Fibroblast of lung (primary cell): ENCODE data around the gene CDC42EP1. TPM values are rescaled to one million over a fixed set of nuclear protein-coding genes. Genes with fewer than 3 reads are reported as not detected.
A peak's percentile ranks its signal among the peaks of the same experiment; 100 is the strongest.

ENCODE experiments used
- DNase-seq, 2 donors: peaks; one replicate each; pipeline versions ENCODE4 v3.0.0 to v3.0.0-alpha.2; 2010; ENCODE audit warnings: low read depth in 2 of 2
- H2AFZ ChIP-seq: 2 replicates; pipeline ENCODE4 v1.5.1; 2012; ENCODE audit warnings: low read length, control low read depth, inconsistent platforms
- H3K27ac ChIP-seq: 2 replicates; pipeline ENCODE4 v1.5.1; 2011; ENCODE audit warnings: low read length, control low read depth; ENCODE audit not compliant: insufficient read depth
- H3K27me3 ChIP-seq: 2 replicates; pipeline ENCODE4 v1.5.1; 2011; ENCODE audit warnings: mild to moderate bottlenecking, low read length; ENCODE audit not compliant: control insufficient read depth, insufficient read depth
- H3K36me3 ChIP-seq: 2 replicates; pipeline ENCODE4 v1.5.1; 2011; ENCODE audit warnings: low read length; ENCODE audit not compliant: control insufficient read depth, insufficient read depth
- H3K4me1 ChIP-seq: 2 replicates; pipeline ENCODE4 v1.5.1; 2011; ENCODE audit warnings: low read length; ENCODE audit not compliant: control insufficient read depth, insufficient read depth; ENCODE audit errors: extremely low read depth
- H3K4me2 ChIP-seq: 2 replicates; pipeline ENCODE4 v1.5.1; 2011; ENCODE audit warnings: low read length, control low read depth; ENCODE audit not compliant: insufficient read depth; ENCODE audit errors: extremely low read depth
- H3K4me3 ChIP-seq, 4 experiments: fragments of 200-600 bp in 1 of 4; sonication (generic) in 1 of 4; replicated peaks in 1 of 4; 2 replicates each; pipeline ENCODE4 v1.5.1; 2011 to 2016; ENCODE audit warnings: low read length in 4 of 4, low read depth in 3 of 4, mild to moderate bottlenecking in 3 of 4, control low read depth in 2 of 4, inconsistent platforms in 1 of 4, mixed read lengths in 1 of 4; ENCODE audit not compliant: insufficient read depth in 1 of 4; ENCODE audit errors: control extremely low read depth in 1 of 4
- H3K79me2 ChIP-seq: 2 replicates; pipeline ENCODE4 v1.5.1; 2012; ENCODE audit warnings: mild to moderate bottlenecking, low read length, inconsistent platforms; ENCODE audit not compliant: control insufficient read depth, insufficient read depth
- H3K9ac ChIP-seq: 2 replicates; pipeline ENCODE4 v1.5.1; 2011; ENCODE audit warnings: mild to moderate bottlenecking, low read length, control low read depth; ENCODE audit not compliant: insufficient read depth
- H3K9me3 ChIP-seq: 2 replicates; pipeline ENCODE4 v1.5.1; 2012; ENCODE audit warnings: low read depth, low read length; ENCODE audit not compliant: control insufficient read depth, insufficient read depth
- H4K20me1 ChIP-seq: 2 replicates; pipeline ENCODE4 v1.5.1; 2011; ENCODE audit warnings: low read length; ENCODE audit not compliant: control insufficient read depth, insufficient read depth; ENCODE audit errors: extremely low read depth
- CTCF ChIP-seq, 2 donors: IDR thresholded peaks in 1 of 2; conservative IDR thresholded peaks in 1 of 2; 1 replicate in 1 of 2; 2 replicates in 1 of 2; pipeline ENCODE4 v1.5.1; 2011 to 2012; ENCODE audit warnings: low read length in 2 of 2, control low read depth in 1 of 2, inconsistent platforms in 1 of 2, low read depth in 1 of 2, mild to moderate bottlenecking in 1 of 2
- EZH2 ChIP-seq: IDR thresholded peaks from 2 replicates; pipeline ENCODE4 v1.5.1; 2012; ENCODE audit warnings: low read length, control low read depth, mild to moderate bottlenecking; ENCODE audit errors: missing control alignments
- polyA plus RNA-seq, 2 donors: library from polyadenylated mRNA; depleted of rRNA in 1 of 2; stranded (reverse) in 1 of 2; unstranded in 1 of 2; fragments of >200 nt; gene quantifications; 2 replicates each; pipeline ENCODE4 v1.2.1, GENCODE V29; 2011 to 2012; ENCODE audit warnings: missing spikeins in 1 of 2
- total RNA-seq: library from RNA; depleted of rRNA; stranded (reverse); fragments of >200 nt; gene quantifications from 2 replicates; pipeline ENCODE4 v1.2.1, GENCODE V29; 2014

CDC42EP1 gene
- total and polyA plus RNA-seq, 2 donors (not counting 1 experiment from before 2014, with no cell fraction given): 10.4 to 17.2 TPM

GRCh38 chr22:37562049-37562875 is 2.0 kb downstream of the CDC42EP1 start:
- peak overlapping the region; percentile 58 for H3K9ac ChIP-seq
- no peak overlapping the region for H2AFZ ChIP-seq
- H3K27me3 ChIP-seq: no peaks in the 10 kb centered on the region
- no peaks in the 10 kb centered on the region for H3K9me3 ChIP-seq
- DNase-seq: no peak
- H3K4me1 ChIP-seq: peaks cover 30% of the 10 kb centered on the region
- H3K27ac ChIP-seq: peak overlapping the region; percentile 88
- H4K20me1 ChIP-seq: peaks cover 4% of the 10 kb centered on the region
- TF ChIP-seq EZH2 (no peak), CTCF (conservative IDR thresholded peaks at IDR 0.05 in 1 of 2, IDR thresholded peaks at IDR 0.05 in 1 of 2; ENCODE audit: low read depth in 1 of 2, low read length in 2 of 2) (no peak)
- peaks cover 11% of the 10 kb centered on the region for H3K36me3 ChIP-seq
- H3K4me2 ChIP-seq: peak overlapping the region; percentile 99
- peaks cover 60% of the 10 kb centered on the region for H3K79me2 ChIP-seq
- peak overlapping the region; percentile 47 to 96 (median 86) for H3K4me3 ChIP-seq

- Histone ChIP-seq H3K4me2 (peak overlapping the region; percentile 99), H3K36me3 (peaks cover 17% of the 10 kb centered on the region), H3K4me1 (peaks cover 30% of the 10 kb centered on the region), H3K79me2 (peaks cover 66% of the 10 kb centered on the region), H3K9ac (peak overlapping the region; percentile 25), H4K20me1 (peaks cover 4% of the 10 kb centered on the region), H2AFZ (no peak overlapping the region), H3K4me3 (peak overlapping the region; percentile 2 to 94 (median 18)), H3K9me3 (no peaks in the 10 kb centered on the region), H3K27ac (peak overlapping the region; percentile 88), H3K27me3 (no peaks in the 10 kb centered on the region)
- no peak for TF ChIP-seq CTCF (conservative IDR thresholded peaks at IDR 0.05 in 1 of 2, IDR thresholded peaks at IDR 0.05 in 1 of 2; ENCODE audit: low read depth in 1 of 2, low read length in 2 of 2)
- no peak for TF ChIP-seq EZH2
- peak; percentile 91 to 97 for DNase-seq
Measured at GRCh38 chr22:37563153-37564081, 3.1 kb downstream of the CDC42EP1 start.
